PC-3 (cell line): ENCODE results near the gene TMEM82. TPM values are rescaled to one million over a fixed set of nuclear protein-coding genes. Genes with fewer than 3 reads are reported as not detected.

Experiments
- ATAC-seq: fragments of 200-7000 bp; cut with Tn5 transposase; 2 replicates; pipeline ENCODE4 v1.9.1; 2020; ENCODE audit warnings: mild to moderate bottlenecking, moderate library complexity
- BruUV-seq: library from RNA; stranded (reverse); fragments of 400-500 nt; replicated peaks from 2 replicates; lab custom pipeline; 2021; lab: Mats Ljungman, UMichigan
- CTCF ChIA-PET: fragments of 300-600 bp; sonication (Branson Sonifier 250); formaldehyde crosslinking; loops from one replicate; lab custom pipeline; 2022; ENCODE audit warnings: antibody characterized with exemption; lab: Charles Lee
- POLR2A ChIA-PET: fragments of 300-600 bp; sonication (Branson Sonifier 250); formaldehyde crosslinking; loops from one replicate; lab custom pipeline; 2022; ENCODE audit warnings: antibody characterized with exemption; ENCODE audit not compliant: unreplicated experiment; lab: Charles Lee
- DNase-seq: peaks from one replicate; pipeline ENCODE4 v3.0.0-alpha.2; 2015
- H2AFZ ChIP-seq: fragments of 300-600 bp; sonication (generic); 2 replicates; pipeline ENCODE4 v1.6.0; 2016; ENCODE audit warnings: antibody characterized with exemption, low read length
- H3F3A ChIP-seq: fragments of 300-600 bp; sonication (generic); one replicate; pipeline ENCODE4 v1.6.0; 2017; ENCODE audit warnings: antibody characterized with exemption, low read length, control low read depth, mild to moderate bottlenecking; ENCODE audit not compliant: unreplicated experiment
- H3K27ac ChIP-seq: fragments of 300-600 bp; sonication (generic); 2 replicates; pipeline ENCODE4 v1.5.1; 2016; ENCODE audit warnings: mild to moderate bottlenecking, low read length
- H3K27me3 ChIP-seq: fragments of 300-600 bp; sonication (generic); 2 replicates; pipeline ENCODE4 v1.6.1; 2016; ENCODE audit warnings: low read length, mixed read lengths
- H3K36me3 ChIP-seq: fragments of 300-600 bp; sonication (generic); 2 replicates; pipeline ENCODE4 v1.6.1; 2016; ENCODE audit warnings: low read depth, mixed run types, low read length, mixed read lengths
- H3K4me1 ChIP-seq: fragments of 300-600 bp; sonication (generic); 2 replicates; pipeline ENCODE4 v1.5.1; 2016; ENCODE audit warnings: low read length; ENCODE audit not compliant: insufficient read depth
- H3K4me2 ChIP-seq: fragments of 300-600 bp; sonication (generic); 2 replicates; pipeline ENCODE4 v1.6.0; 2016; ENCODE audit warnings: low read length
- H3K4me3 ChIP-seq: fragments of 300-600 bp; sonication (generic); 2 replicates; pipeline ENCODE4 v1.5.1; 2016; ENCODE audit warnings: mild to moderate bottlenecking, low read length, mixed read lengths
- H3K79me2 ChIP-seq: fragments of 300-600 bp; sonication (generic); 2 replicates; pipeline ENCODE4 v1.6.1; 2017; ENCODE audit warnings: low read length, mixed read lengths
- H3K9ac ChIP-seq: fragments of 300-600 bp; sonication (generic); 2 replicates; pipeline ENCODE4 v1.6.0; 2016; ENCODE audit warnings: mild to moderate bottlenecking, low read length
- H3K9me2 ChIP-seq: fragments of 300-600 bp; sonication (generic); replicated peaks from 2 replicates; pipeline ENCODE4 v1.6.1; 2016; ENCODE audit warnings: mixed run types, low read length, mixed read lengths
- H3K9me3 ChIP-seq: fragments of 300-600 bp; sonication (generic); 2 replicates; pipeline ENCODE4 v1.6.1; 2016; ENCODE audit warnings: low read length, mixed read lengths
- H4K20me1 ChIP-seq: fragments of 300-600 bp; sonication (generic); 2 replicates; pipeline ENCODE4 v1.6.1; 2016; ENCODE audit warnings: low read length, mixed read lengths
- EZH2 ChIP-seq: fragments of 300-600 bp; sonication (generic); IDR thresholded peaks from one replicate; pipeline ENCODE4 v1.6.1; 2017; ENCODE audit warnings: antibody characterized with exemption, mild to moderate bottlenecking, low read length; ENCODE audit not compliant: unreplicated experiment
- EZH2phosphoT487 ChIP-seq: fragments of 300-600 bp; sonication (generic); IDR thresholded peaks from 2 replicates; pipeline ENCODE4 v1.6.1; 2018; ENCODE audit warnings: mild to moderate bottlenecking, antibody characterized with exemption, low read length, borderline replicate concordance
- intact Hi-C: fragments of 100-400 bp; cut with micrococcal nuclease; formaldehyde crosslinking; loops from 2 replicates; pipeline ENCODE4 v1.9.0; 2023
- total RNA-seq: library from RNA; depleted of rRNA; stranded (reverse); fragments of >200 nt; gene quantifications from 2 replicates; pipeline ENCODE4 v1.2.3, GENCODE V29; 2014
- TF ChIP-seq, protein P1 (sequence below): fragments of 300-600 bp; sonication (generic); conservative IDR thresholded peaks from 2 replicates; pipeline ENCODE4 v1.5.1; 2017; ENCODE audit warnings: antibody characterized with exemption, low read depth, mild to moderate bottlenecking, low read length

TMEM82 gene
- total RNA-seq, 1 experiment from 2014 or later = not detected

- no peaks in the 10 kb centered on the region for H3K9me3 ChIP-seq
- no peaks in the 10 kb centered on the region for H3K27me3 ChIP-seq
- no peak overlapping the region for H3K9ac ChIP-seq
- H3F3A ChIP-seq = no peaks in the 10 kb centered on the region
- H3K36me3 ChIP-seq = peaks cover 9% of the 10 kb centered on the region; the same call in 1 of the 2 replicates
- H3K9me2 ChIP-seq = no peaks in the 10 kb centered on the region
- no peak overlapping the region for H2AFZ ChIP-seq
- H3K27ac ChIP-seq = no peak overlapping the region
- no peaks in the 10 kb centered on the region for H3K4me1 ChIP-seq
- no peak overlapping the region for H3K4me2 ChIP-seq
- DNase-seq (no peak), ATAC-seq (no peak)
- CTCF ChIA-PET = interaction anchor here (0.6 kb wide), 1 partner anchor 123 kb away, joined by 9 read pairs; no protein-coding TSS in a partner anchor
- TF ChIP-seq EZH2phosphoT487 (no peak), EZH2 (no peak)
- TF ChIP-seq, protein P1, sequence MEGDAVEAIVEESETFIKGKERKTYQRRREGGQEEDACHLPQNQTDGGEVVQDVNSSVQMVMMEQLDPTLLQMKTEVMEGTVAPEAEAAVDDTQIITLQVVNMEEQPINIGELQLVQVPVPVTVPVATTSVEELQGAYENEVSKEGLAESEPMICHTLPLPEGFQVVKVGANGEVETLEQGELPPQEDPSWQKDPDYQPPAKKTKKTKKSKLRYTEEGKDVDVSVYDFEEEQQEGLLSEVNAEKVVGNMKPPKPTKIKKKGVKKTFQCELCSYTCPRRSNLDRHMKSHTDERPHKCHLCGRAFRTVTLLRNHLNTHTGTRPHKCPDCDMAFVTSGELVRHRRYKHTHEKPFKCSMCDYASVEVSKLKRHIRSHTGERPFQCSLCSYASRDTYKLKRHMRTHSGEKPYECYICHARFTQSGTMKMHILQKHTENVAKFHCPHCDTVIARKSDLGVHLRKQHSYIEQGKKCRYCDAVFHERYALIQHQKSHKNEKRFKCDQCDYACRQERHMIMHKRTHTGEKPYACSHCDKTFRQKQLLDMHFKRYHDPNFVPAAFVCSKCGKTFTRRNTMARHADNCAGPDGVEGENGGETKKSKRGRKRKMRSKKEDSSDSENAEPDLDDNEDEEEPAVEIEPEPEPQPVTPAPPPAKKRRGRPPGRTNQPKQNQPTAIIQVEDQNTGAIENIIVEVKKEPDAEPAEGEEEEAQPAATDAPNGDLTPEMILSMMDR = no peak
- intact Hi-C loops = no loop called here
- no peaks in the 10 kb centered on the region for H4K20me1 ChIP-seq
- H3K79me2 ChIP-seq = 0 out of 2 replicates have a peak, but pooled peaks cover 2% of the 10 kb centered on the region
- H3K4me3 ChIP-seq = no peak overlapping the region
- BruUV-seq = no TSS peak
- POLR2A ChIA-PET = no interaction called here
These were observed 22.7 kb upstream of the TMEM82 start for GRCh38 chr1:15719381-15720120.

DNA sequence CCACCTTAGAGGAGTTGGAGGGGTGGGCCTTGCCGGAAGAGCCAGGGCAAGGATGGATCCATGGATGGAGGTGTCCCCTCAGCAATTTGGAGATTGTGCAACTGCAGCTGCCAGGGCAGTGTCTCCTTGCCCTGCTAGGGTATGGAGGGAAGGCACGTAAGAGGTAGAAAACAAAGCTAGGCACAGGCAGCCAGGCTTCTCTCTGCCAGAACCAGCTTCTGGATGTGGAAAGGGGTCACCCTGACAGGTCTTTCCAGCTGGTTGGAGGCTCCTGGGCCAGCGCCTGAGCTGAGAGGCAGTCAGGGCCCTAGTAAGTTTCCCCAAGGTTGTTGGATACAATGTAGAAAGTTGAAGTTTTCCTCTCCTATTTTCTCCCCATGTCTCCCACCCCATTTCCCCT lies 21.4 kb upstream of the TMEM82 start:
- ATAC-seq = no peak
- no peak overlapping the region for H3K4me3 ChIP-seq
- peaks cover 9% of the 10 kb centered on the region; the same call in 1 of the 2 replicates for H3K36me3 ChIP-seq
- H3K27ac ChIP-seq = no peak overlapping the region
- no peaks in the 10 kb centered on the region for H3K9me2 ChIP-seq
- H3K9ac ChIP-seq = no peak overlapping the region
- no peaks in the 10 kb centered on the region for H3K27me3 ChIP-seq
- no peaks in the 10 kb centered on the region for H3K9me3 ChIP-seq
- no peaks in the 10 kb centered on the region for H3K79me2 ChIP-seq
- no peaks in the 10 kb centered on the region for H3K4me1 ChIP-seq
- no peak for DNase-seq
- H2AFZ ChIP-seq = no peak overlapping the region
- POLR2A ChIA-PET = no interaction called here
- no peaks in the 10 kb centered on the region for H3F3A ChIP-seq
- CTCF ChIA-PET = no interaction called here
- intact Hi-C loops = no loop called here
- TF ChIP-seq EZH2 = no peak
- TF ChIP-seq EZH2phosphoT487 = no peak
- TF ChIP-seq, protein P1 = no peak
- H3K4me2 ChIP-seq = no peak overlapping the region
- no TSS peak for BruUV-seq
- no peaks in the 10 kb centered on the region for H4K20me1 ChIP-seq

GRCh38 chr1:15722411-15722810 lies 19.9 kb upstream of the TMEM82 start:
- Histone ChIP-seq H3K4me3 (no peak overlapping the region), H3K9ac (no peak overlapping the region), H3K9me3 (no peaks in the 10 kb centered on the region), H3K27me3 (no peaks in the 10 kb centered on the region), H3K27ac (no peak overlapping the region), H3K79me2 (no peaks in the 10 kb centered on the region), H3F3A (no peaks in the 10 kb centered on the region), H2AFZ (no peak overlapping the region), H3K9me2 (no peaks in the 10 kb centered on the region), H3K4me2 (no peak overlapping the region), H3K36me3 (peaks cover 3% of the 10 kb centered on the region; the same call in 1 of the 2 replicates), H3K4me1 (no peaks in the 10 kb centered on the region), H4K20me1 (no peaks in the 10 kb centered on the region)
- TF ChIP-seq EZH2phosphoT487 (no peak), EZH2 (no peak)
- TF ChIP-seq, protein P1 = no peak
- ATAC-seq = no peak
- POLR2A ChIA-PET = no interaction called here
- intact Hi-C loops = no loop called here
- BruUV-seq = no TSS peak
- CTCF ChIA-PET = no interaction called here
- no peak for DNase-seq
